WTC11 (cell line): ENCODE measurements around the gene HES5. TPM values are rescaled to one million over a fixed set of nuclear protein-coding genes. Genes with fewer than 3 reads are reported as not detected.

Experiments
- ATAC-seq: fragments of 200-7000 bp; cut with Tn5 transposase; 2 replicates; pipeline ENCODE4 v1.10.0; 2021; ENCODE audit warnings: mild to moderate bottlenecking, moderate library complexity
- CTCF ChIA-PET: fragments of 300-600 bp; sonication (Branson Sonifier 250); formaldehyde crosslinking; loops from one replicate; lab custom pipeline; 2021; ENCODE audit warnings: antibody characterized with exemption; lab: Charles Lee
- POLR2A ChIA-PET: fragments of 350-600 bp; sonication (Branson Sonifier 250); formaldehyde crosslinking; loops from one replicate; lab custom pipeline; 2021; ENCODE audit warnings: antibody characterized with exemption; lab: Charles Lee
- DNase-seq: peaks from one replicate; pipeline ENCODE4 v3.0.0; 2021; ENCODE audit warnings: low spot score
- H3K27ac Mint-ChIP-seq: 2 replicates; pipeline ENCODE4 v1.8.0; 2021; ENCODE audit warnings: mixed read lengths
- H3K27me3 Mint-ChIP-seq: 2 replicates; pipeline ENCODE4 v1.8.0; 2021; ENCODE audit warnings: low read depth, mild to moderate bottlenecking, moderate library complexity, mixed read lengths
- H3K36me3 Mint-ChIP-seq: 2 replicates; pipeline ENCODE4 v1.8.0; 2021; ENCODE audit warnings: mixed read lengths
- H3K4me1 Mint-ChIP-seq: 2 replicates; pipeline ENCODE4 v1.8.0; 2022; ENCODE audit warnings: mixed read lengths
- H3K4me3 Mint-ChIP-seq: 2 replicates; pipeline ENCODE4 v1.8.0; 2021; ENCODE audit warnings: mild to moderate bottlenecking, moderate library complexity, mixed read lengths
- H3K9me3 Mint-ChIP-seq: 2 replicates; pipeline ENCODE4 v1.8.0; 2021; ENCODE audit warnings: mixed read lengths
- ATF1 ChIP-seq: sonication (generic); formaldehyde crosslinking; IDR thresholded peaks from 2 replicates; pipeline ENCODE4 v1.8.1; 2023; ENCODE audit warnings: mild to moderate bottlenecking, moderate library complexity, missing genetic modification reagents
- ESRRA ChIP-seq: sonication (generic); formaldehyde crosslinking; IDR thresholded peaks from 2 replicates; pipeline ENCODE4 v1.8.1; 2022; ENCODE audit warnings: mild to moderate bottlenecking, missing genetic modification reagents, borderline replicate concordance
- NR1H2 ChIP-seq: sonication (generic); formaldehyde crosslinking; IDR thresholded peaks from 2 replicates; pipeline ENCODE4 v1.9.0; 2021; ENCODE audit warnings: mild to moderate bottlenecking, moderate library complexity, missing genetic modification reagents
- OVOL2 ChIP-seq: fragments of 250-450 bp; sonication (Bioruptor Pico); IDR thresholded peaks from 2 replicates; pipeline ENCODE4 v1.9.0; 2021; ENCODE audit warnings: mild to moderate bottlenecking, borderline replicate concordance
- SMAD3 ChIP-seq: sonication (generic); formaldehyde crosslinking; IDR thresholded peaks from 2 replicates; pipeline ENCODE4 v1.8.0; 2022; ENCODE audit warnings: missing genetic modification reagents, mild to moderate bottlenecking, borderline replicate concordance
- TP53 ChIP-seq: sonication (generic); formaldehyde crosslinking; IDR thresholded peaks from 2 replicates; pipeline ENCODE4 v1.8.1; 2023; ENCODE audit warnings: mild to moderate bottlenecking, missing genetic modification reagents
- ZNF138 ChIP-seq: sonication (generic); formaldehyde crosslinking; conservative IDR thresholded peaks from 2 replicates; pipeline ENCODE4 v1.8.1; 2022; ENCODE audit warnings: mild to moderate bottlenecking, moderate library complexity, missing genetic modification reagents
- total RNA-seq: library from RNA; stranded (reverse); gene quantifications from 3 replicates; pipeline ENCODE4 v1.2.3, GENCODE V29; 2021
- TF ChIP-seq, protein P1 (sequence below): sonication (generic); formaldehyde crosslinking; IDR thresholded peaks from 2 replicates; pipeline ENCODE4 v1.8.0; 2023; ENCODE audit warnings: missing genetic modification reagents
- TF ChIP-seq, protein P2 (sequence below): sonication (generic); formaldehyde crosslinking; IDR thresholded peaks from 2 replicates; pipeline ENCODE4 v1.8.0; 2022; ENCODE audit warnings: mild to moderate bottlenecking, missing genetic modification reagents
- TF ChIP-seq, protein P3 (sequence below): sonication (generic); formaldehyde crosslinking; IDR thresholded peaks from 2 replicates; pipeline ENCODE4 v1.8.1; 2022; ENCODE audit warnings: low read depth, missing genetic modification reagents, borderline replicate concordance
- TF ChIP-seq, protein P4 (sequence below): sonication (generic); formaldehyde crosslinking; IDR thresholded peaks from 2 replicates; pipeline ENCODE4 v1.8.0; 2023; ENCODE audit warnings: missing genetic modification reagents, mild to moderate bottlenecking, borderline replicate concordance
- TF ChIP-seq, protein P5 (sequence below): fragments of 250-450 bp; sonication (Bioruptor Pico); IDR thresholded peaks from 2 replicates; pipeline ENCODE4 v1.9.0; 2021; ENCODE audit warnings: moderate library complexity, mild to moderate bottlenecking, inconsistent platforms, borderline replicate concordance
- TF ChIP-seq, protein P6 (sequence below): sonication (generic); formaldehyde crosslinking; IDR thresholded peaks from 2 replicates; pipeline ENCODE4 v1.8.1; 2023; ENCODE audit warnings: mild to moderate bottlenecking, missing genetic modification reagents, moderate library complexity
- TF ChIP-seq, protein P7 (sequence below): fragments of 250-450 bp; sonication (Bioruptor Pico); IDR thresholded peaks from 2 replicates; pipeline ENCODE4 v1.9.0; 2021; ENCODE audit warnings: mild to moderate bottlenecking
- TF ChIP-seq, protein P8 (sequence below): sonication (generic); formaldehyde crosslinking; conservative IDR thresholded peaks from 2 replicates; pipeline ENCODE4 v1.8.1; 2022; ENCODE audit warnings: mild to moderate bottlenecking, missing genetic modification reagents

The HES5 gene
- total RNA-seq, 1 experiment from 2014 or later: not detected

DNA sequence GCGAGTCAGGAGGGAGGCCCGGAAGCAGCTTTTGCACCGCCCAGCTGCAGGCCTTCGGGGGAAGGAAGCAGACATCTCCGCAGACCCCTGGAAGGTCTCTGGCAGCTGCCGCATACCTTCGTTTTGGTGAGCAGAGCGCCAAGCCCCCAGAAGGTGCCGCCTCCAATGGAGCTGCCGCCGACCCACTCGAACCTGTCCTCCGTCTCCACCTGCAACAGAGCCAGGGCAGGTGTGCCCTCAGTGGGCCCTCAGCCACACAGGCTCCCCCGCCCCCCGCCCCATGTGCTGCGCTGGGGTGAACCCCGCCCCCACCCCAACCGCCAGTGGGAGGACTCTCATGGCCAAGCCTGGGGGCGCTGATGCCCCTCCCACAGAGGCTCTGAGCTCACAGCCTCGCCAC is 9.9 kb downstream of the HES5 start:
- no peak for DNase-seq
- Mint-ChIP-seq H3K9me3 (no peaks in the 10 kb centered on the region), H3K4me1 (peaks cover 15% of the 10 kb centered on the region), H3K4me3 (no peak overlapping the region), H3K27ac (no peak overlapping the region), H3K36me3 (peaks cover 19% of the 10 kb centered on the region)
- ATAC-seq: no peak
- POLR2A ChIA-PET: no interaction called here
- CTCF ChIA-PET: no interaction called here
- TF ChIP-seq, protein P1, sequence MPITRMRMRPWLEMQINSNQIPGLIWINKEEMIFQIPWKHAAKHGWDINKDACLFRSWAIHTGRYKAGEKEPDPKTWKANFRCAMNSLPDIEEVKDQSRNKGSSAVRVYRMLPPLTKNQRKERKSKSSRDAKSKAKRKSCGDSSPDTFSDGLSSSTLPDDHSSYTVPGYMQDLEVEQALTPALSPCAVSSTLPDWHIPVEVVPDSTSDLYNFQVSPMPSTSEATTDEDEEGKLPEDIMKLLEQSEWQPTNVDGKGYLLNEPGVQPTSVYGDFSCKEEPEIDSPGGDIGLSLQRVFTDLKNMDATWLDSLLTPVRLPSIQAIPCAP (CRISPR knock-in tag): no peak
- TF ChIP-seq OVOL2 (CRISPR knock-in tag) (no peak), ATF1 (CRISPR knock-in tag) (no peak), ZNF138 (CRISPR knock-in tag) (no peak), SMAD3 (CRISPR knock-in tag) (no peak), TP53 (CRISPR knock-in tag) (no peak), NR1H2 (CRISPR knock-in tag) (no peak), ESRRA (CRISPR knock-in tag) (no peak)
- TF ChIP-seq, protein P2, sequence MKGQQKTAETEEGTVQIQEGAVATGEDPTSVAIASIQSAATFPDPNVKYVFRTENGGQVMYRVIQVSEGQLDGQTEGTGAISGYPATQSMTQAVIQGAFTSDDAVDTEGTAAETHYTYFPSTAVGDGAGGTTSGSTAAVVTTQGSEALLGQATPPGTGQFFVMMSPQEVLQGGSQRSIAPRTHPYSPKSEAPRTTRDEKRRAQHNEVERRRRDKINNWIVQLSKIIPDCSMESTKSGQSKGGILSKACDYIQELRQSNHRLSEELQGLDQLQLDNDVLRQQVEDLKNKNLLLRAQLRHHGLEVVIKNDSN: no peak
- TF ChIP-seq, protein P3, sequence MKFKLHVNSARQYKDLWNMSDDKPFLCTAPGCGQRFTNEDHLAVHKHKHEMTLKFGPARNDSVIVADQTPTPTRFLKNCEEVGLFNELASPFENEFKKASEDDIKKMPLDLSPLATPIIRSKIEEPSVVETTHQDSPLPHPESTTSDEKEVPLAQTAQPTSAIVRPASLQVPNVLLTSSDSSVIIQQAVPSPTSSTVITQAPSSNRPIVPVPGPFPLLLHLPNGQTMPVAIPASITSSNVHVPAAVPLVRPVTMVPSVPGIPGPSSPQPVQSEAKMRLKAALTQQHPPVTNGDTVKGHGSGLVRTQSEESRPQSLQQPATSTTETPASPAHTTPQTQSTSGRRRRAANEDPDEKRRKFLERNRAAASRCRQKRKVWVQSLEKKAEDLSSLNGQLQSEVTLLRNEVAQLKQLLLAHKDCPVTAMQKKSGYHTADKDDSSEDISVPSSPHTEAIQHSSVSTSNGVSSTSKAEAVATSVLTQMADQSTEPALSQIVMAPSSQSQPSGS: no peak
- TF ChIP-seq, protein P4, sequence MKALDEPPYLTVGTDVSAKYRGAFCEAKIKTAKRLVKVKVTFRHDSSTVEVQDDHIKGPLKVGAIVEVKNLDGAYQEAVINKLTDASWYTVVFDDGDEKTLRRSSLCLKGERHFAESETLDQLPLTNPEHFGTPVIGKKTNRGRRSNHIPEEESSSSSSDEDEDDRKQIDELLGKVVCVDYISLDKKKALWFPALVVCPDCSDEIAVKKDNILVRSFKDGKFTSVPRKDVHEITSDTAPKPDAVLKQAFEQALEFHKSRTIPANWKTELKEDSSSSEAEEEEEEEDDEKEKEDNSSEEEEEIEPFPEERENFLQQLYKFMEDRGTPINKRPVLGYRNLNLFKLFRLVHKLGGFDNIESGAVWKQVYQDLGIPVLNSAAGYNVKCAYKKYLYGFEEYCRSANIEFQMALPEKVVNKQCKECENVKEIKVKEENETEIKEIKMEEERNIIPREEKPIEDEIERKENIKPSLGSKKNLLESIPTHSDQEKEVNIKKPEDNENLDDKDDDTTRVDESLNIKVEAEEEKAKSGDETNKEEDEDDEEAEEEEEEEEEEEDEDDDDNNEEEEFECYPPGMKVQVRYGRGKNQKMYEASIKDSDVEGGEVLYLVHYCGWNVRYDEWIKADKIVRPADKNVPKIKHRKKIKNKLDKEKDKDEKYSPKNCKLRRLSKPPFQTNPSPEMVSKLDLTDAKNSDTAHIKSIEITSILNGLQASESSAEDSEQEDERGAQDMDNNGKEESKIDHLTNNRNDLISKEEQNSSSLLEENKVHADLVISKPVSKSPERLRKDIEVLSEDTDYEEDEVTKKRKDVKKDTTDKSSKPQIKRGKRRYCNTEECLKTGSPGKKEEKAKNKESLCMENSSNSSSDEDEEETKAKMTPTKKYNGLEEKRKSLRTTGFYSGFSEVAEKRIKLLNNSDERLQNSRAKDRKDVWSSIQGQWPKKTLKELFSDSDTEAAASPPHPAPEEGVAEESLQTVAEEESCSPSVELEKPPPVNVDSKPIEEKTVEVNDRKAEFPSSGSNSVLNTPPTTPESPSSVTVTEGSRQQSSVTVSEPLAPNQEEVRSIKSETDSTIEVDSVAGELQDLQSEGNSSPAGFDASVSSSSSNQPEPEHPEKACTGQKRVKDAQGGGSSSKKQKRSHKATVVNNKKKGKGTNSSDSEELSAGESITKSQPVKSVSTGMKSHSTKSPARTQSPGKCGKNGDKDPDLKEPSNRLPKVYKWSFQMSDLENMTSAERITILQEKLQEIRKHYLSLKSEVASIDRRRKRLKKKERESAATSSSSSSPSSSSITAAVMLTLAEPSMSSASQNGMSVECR: no peak
- TF ChIP-seq, protein P5, sequence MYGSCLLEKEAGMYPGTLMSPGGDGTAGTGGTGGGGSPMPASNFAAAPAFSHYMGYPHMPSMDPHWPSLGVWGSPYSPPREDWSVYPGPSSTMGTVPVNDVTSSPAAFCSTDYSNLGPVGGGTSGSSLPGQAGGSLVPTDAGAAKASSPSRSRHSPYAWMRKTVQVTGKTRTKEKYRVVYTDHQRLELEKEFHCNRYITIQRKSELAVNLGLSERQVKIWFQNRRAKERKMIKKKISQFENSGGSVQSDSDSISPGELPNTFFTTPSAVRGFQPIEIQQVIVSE (CRISPR knock-in tag): no peak
- TF ChIP-seq, protein P6, sequence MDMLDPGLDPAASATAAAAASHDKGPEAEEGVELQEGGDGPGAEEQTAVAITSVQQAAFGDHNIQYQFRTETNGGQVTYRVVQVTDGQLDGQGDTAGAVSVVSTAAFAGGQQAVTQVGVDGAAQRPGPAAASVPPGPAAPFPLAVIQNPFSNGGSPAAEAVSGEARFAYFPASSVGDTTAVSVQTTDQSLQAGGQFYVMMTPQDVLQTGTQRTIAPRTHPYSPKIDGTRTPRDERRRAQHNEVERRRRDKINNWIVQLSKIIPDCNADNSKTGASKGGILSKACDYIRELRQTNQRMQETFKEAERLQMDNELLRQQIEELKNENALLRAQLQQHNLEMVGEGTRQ (CRISPR knock-in tag): no peak
- TF ChIP-seq, protein P7, sequence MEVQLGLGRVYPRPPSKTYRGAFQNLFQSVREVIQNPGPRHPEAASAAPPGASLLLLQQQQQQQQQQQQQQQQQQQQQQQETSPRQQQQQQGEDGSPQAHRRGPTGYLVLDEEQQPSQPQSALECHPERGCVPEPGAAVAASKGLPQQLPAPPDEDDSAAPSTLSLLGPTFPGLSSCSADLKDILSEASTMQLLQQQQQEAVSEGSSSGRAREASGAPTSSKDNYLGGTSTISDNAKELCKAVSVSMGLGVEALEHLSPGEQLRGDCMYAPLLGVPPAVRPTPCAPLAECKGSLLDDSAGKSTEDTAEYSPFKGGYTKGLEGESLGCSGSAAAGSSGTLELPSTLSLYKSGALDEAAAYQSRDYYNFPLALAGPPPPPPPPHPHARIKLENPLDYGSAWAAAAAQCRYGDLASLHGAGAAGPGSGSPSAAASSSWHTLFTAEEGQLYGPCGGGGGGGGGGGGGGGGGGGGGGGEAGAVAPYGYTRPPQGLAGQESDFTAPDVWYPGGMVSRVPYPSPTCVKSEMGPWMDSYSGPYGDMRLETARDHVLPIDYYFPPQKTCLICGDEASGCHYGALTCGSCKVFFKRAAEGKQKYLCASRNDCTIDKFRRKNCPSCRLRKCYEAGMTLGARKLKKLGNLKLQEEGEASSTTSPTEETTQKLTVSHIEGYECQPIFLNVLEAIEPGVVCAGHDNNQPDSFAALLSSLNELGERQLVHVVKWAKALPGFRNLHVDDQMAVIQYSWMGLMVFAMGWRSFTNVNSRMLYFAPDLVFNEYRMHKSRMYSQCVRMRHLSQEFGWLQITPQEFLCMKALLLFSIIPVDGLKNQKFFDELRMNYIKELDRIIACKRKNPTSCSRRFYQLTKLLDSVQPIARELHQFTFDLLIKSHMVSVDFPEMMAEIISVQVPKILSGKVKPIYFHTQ (CRISPR knock-in tag): no peak
- TF ChIP-seq, protein P8, sequence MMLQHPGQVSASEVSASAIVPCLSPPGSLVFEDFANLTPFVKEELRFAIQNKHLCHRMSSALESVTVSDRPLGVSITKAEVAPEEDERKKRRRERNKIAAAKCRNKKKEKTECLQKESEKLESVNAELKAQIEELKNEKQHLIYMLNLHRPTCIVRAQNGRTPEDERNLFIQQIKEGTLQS (CRISPR knock-in tag): no peak
- TF ChIP-seq, all 79 proteins: peak for 0
- no peaks in the 10 kb centered on the region for H3K27me3 Mint-ChIP-seq
